Fibroblast of pulmonary artery (primary cell): Measurements from ENCODE around the gene KLHDC8A.
A peak's percentile ranks its signal among the peaks of the same experiment; 100 is the strongest.

Source experiments
- DNase-seq: peaks from one replicate; pipeline ENCODE4 v3.0.0-alpha.2; 2010; ENCODE audit warnings: low read depth
- H3K4me3 ChIP-seq: replicated peaks from 2 replicates; pipeline ENCODE4 v1.5.1; 2011; ENCODE audit warnings: low read depth, mild to moderate bottlenecking, control low read depth, low read length, moderate library complexity
- TF ChIP-seq, protein P1 (sequence below): IDR thresholded peaks from 2 replicates; pipeline ENCODE4 v1.5.1; 2011; ENCODE audit warnings: mild to moderate bottlenecking, control low read depth, low read length, inconsistent platforms; ENCODE audit errors: missing control alignments

KLHDC8A gene

DNA sequence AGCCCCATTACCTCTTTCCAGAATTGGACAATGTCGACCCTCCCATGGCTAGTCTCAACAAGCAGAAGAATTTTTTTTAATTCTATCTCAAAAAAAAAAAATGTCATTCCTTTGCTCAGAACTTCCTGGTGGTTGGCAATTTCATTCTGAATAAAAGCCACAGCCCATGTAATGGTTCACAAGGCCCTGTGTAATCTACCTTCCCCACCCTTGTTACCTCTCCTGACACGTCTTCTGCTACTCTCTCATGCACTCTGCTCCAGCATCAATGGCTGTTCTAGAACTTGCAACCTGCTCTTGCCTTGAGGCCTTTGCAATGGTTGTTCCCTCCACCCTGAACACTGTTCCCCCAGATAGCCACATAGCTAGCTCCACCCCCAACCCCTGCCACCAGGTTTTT lies 60.6 kb downstream of the KLHDC8A start:
- H3K4me3 ChIP-seq: no peak overlapping the region
- no peak for DNase-seq
- TF ChIP-seq, protein P1, sequence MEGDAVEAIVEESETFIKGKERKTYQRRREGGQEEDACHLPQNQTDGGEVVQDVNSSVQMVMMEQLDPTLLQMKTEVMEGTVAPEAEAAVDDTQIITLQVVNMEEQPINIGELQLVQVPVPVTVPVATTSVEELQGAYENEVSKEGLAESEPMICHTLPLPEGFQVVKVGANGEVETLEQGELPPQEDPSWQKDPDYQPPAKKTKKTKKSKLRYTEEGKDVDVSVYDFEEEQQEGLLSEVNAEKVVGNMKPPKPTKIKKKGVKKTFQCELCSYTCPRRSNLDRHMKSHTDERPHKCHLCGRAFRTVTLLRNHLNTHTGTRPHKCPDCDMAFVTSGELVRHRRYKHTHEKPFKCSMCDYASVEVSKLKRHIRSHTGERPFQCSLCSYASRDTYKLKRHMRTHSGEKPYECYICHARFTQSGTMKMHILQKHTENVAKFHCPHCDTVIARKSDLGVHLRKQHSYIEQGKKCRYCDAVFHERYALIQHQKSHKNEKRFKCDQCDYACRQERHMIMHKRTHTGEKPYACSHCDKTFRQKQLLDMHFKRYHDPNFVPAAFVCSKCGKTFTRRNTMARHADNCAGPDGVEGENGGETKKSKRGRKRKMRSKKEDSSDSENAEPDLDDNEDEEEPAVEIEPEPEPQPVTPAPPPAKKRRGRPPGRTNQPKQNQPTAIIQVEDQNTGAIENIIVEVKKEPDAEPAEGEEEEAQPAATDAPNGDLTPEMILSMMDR: no peak

DNA sequence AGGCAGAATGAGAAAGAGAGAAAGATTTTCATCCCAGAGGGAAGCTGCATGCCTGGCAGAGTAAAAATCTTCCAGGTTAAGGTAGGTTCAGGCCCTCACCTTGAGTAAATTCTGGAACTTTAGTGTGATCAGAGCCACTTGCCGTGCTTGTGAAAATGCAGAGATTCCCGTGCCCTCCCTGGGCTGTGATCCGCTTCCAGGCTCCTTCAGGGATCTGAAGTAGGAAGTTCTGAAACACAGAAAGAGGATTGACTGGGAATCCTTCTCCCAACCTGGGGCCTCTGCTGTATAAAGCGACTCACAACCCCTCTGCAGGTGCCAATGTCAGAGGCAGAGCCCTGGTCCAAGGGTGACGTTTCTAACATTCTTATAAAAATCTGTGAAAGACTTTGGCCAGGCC lies 61.8 kb downstream of the KLHDC8A start:
- H3K4me3 ChIP-seq: no peak overlapping the region
- TF ChIP-seq, protein P1: no peak
- no peak for DNase-seq

DNA sequence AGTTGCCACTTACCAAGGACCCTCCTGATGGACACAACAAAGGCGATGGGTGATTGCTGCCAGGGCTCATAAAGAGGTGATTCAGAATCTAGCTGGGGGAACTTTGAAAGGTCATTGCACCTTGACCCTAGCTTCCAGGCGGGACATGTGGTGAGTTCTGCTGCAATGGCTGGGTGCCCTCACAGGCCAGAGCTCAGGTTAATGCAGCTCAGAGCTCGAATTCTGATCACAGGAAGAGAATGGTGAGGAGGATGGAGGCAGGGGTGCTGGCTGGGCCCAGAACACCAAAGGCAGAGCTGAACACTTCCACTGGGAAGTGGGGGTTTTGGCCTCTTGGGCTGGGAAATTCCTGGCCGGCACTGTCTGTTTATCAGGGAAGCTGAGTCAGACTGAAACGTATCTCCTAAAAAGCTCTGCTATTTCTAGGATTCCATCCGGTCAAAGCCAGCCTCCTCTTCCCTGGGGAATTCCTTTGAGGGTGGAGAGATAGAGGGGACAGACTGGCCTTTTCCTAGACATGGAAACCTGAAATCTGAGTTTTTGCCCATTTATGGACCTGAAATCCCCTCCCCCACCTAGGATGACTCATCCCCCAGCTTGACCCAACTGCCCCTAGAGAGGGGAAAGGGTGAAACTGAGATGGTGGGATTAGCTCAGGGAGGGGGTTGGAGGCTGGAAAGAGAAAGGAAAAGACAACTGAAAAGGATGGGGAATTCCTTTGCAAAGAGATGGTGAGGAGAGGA lies 62.4 kb downstream of the KLHDC8A start:
- TF ChIP-seq, protein P1: no peak
- no peak overlapping the region for H3K4me3 ChIP-seq
- DNase-seq: peak; percentile 93

DNA sequence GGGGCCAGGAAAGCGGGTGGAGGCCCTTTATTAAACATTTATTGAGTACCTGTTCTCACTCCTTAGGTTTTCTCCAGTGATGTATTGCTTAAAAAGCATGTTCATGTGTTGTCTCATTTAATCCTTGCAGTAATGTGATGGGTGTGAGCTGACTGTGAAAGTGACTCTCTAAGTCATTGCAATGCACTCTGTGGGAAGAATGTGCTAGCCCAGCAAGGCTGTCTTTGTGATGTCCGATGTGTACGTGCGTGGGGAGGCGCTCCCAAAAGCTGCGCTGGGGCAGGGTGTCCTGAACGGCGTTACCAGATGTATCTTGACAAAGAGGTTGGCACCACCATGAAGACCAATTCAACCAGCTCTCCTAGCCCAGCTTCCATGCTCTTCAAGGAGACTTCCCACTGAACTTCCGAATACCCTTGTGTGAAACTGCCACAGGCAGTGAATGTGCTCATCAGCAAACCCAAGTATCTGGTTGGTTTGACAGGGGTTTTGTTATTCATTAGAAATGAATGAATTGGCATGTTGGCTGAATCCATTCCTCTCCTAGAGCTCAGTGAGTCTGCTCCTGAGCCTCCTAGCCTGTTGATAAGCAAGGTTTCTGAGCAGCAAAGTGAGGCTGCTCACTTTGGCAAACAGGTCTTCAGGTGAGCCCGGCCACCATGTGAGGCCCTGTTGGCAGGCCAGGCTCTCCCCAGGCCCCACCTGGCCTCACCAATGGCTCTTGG lies 63.2 kb downstream of the KLHDC8A start:
- no peak for DNase-seq
- no peak overlapping the region for H3K4me3 ChIP-seq
- TF ChIP-seq, protein P1: no peak

DNA sequence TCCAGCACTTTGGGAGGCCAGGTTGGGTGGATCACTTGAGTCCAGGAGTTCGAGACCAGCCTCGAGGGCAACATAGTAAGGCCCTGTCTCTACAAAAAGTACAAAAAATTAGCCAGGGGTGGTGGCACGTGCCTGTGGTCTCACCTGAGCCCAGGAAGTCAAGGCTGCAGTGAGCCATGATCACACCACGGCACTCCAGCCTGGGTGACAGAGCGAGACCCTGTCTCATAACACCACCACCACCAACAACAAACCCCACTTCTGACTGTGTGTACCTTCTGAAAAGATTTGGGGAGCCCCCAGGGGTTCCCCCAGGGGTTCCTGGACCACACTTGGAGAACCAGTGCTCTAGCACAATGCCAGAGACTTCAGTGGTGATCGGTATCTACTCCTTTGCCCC lies 65.1 kb downstream of the KLHDC8A start:
- DNase-seq: no peak
- TF ChIP-seq, protein P1: no peak
- no peak overlapping the region for H3K4me3 ChIP-seq

DNA sequence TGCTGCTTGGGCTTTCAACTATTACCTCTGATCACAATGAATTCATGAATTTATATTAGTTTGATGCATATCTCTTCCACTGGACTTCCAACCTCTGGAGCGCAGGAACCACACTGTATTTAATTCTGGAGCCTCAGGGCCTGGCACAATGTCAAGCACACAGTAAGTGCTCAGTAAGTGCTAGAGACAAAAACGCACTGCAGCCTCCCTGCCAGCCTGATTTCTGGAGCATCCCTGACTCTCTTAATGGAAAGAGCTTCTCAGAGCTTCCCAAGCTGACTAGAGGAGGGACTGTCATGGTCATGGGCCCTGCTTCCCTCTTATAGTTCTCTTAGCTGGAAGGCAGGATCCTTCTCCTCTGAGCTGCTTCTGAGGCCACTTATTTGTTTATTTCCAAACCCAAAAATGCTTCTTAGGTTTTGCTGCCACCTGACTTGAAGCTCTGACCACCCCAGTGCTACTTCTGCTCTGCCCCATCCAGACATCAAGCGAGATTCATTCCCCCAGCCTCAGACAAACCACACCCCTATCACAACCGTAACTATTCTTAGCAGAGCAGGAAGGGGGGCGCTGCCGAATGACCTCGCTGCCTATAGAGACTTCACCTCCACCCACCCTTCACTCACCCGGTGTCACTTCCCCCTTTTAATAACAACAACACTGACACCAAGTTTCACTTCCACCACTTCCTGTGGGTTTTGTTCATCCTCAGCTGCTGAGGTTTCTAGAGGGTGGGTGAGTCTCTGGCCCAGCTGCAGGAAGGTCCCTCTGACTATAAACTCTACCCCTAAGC lies 68.8 kb downstream of the KLHDC8A start:
- TF ChIP-seq, protein P1: no peak
- no peak for DNase-seq
- no peak overlapping the region for H3K4me3 ChIP-seq
